HEK293 (cell line): ENCODE measurements around the gene SUCNR1.

Experiments used
- CTCF ChIP-seq: fragments of 450-650 bp; formaldehyde crosslinking; IDR thresholded peaks from 2 replicates; pipeline ENCODE4 v1.5.1; 2016; ENCODE audit warnings: missing biosample characterization, missing genetic modification characterization
- REST ChIP-seq: fragments of 450-650 bp; formaldehyde crosslinking; IDR thresholded peaks from 2 replicates; pipeline ENCODE4 v1.5.1; 2016; ENCODE audit warnings: missing biosample characterization, missing genetic modification characterization
- ZBTB48 ChIP-seq: fragments of 450-650 bp; formaldehyde crosslinking; IDR thresholded peaks from 2 replicates; pipeline ENCODE4 v1.5.1; 2016; ENCODE audit warnings: missing biosample characterization, missing genetic modification characterization
- ZFP41 ChIP-seq: fragments of 450-650 bp; formaldehyde crosslinking; IDR thresholded peaks from 2 replicates; pipeline ENCODE4 v1.5.1; 2016; ENCODE audit warnings: missing biosample characterization, missing genetic modification characterization, borderline replicate concordance
- ZNF138 ChIP-seq: fragments of 450-650 bp; formaldehyde crosslinking; IDR thresholded peaks from 2 replicates; pipeline ENCODE4 v1.5.1; 2016; ENCODE audit warnings: missing biosample characterization, missing genetic modification characterization, borderline replicate concordance
- ZNF24 ChIP-seq: fragments of 450-650 bp; formaldehyde crosslinking; IDR thresholded peaks from 2 replicates; pipeline ENCODE4 v1.5.1; 2016; ENCODE audit warnings: missing biosample characterization, missing genetic modification characterization

GRCh38 chr3:151875759-151876158, 2.3 kb downstream of the SUCNR1 start:
- TF ChIP-seq ZNF24 (tag by site-specific recombination) (no peak), CTCF (no peak), ZNF138 (tag by site-specific recombination) (no peak), ZBTB48 (no peak), REST (tag by site-specific recombination) (no peak), ZFP41 (tag by site-specific recombination) (no peak)
